GM21717 (cell line): ENCODE measurements around the gene STARD10.

Experiments used
- ATAC-seq: cut with Tn5 transposase; IDR thresholded peaks from one replicate; pipeline ENCODE4 v1.9.1; 2021; ENCODE audit warnings: mild to moderate bottlenecking, moderate library complexity; ENCODE audit not compliant: unreplicated experiment

STARD10 gene

DNA sequence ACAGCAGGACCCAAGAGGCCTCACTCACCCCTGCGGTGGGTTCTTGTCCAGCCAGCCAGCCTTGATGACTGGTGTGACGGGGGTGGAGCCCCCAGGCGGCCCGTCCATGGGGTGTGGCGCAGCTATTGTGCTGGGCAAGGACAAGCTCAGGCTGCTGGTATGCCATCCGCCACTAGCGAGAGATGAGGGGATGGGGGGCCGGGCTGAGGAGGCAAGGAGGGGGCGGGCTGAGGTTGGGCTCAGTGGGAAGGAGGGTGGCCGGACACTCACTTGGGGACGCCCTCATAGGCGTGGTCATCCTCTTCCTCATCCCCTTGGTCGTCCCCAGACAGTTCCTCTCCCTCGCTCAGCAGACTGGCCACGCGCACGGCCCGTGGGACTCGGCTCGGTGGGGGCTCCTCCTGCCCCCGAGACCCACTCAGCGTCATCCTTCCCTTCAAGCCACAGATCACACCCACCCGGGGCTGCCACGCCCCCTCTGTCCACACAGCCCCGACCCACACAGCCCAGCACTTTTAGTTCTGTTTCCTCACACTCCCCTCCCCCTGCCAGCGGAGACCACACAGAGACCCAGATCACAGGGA, 81.6 kb downstream of the STARD10 start:
- ATAC-seq, result no peak

DNA sequence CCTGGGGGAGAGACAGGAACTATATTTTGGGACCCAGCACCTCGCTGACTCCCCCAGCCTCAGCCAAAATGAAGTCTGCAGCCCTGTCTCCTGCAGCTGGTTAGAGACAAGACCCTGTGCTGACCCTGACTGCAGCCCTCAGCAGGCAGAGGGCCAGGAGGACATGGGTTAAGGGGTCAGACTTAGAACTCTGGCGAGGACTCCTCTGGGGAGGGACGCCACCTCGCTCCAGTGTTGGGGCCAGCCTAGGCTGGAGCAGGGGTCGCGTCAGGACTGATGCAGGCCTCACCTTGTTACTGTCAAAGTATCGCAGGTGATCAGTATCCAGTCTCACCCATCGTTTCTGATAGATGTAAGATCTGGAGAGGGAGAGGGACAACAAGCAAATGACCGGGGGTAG, 82.7 kb downstream of the STARD10 start:
- ATAC-seq, result no peak

DNA sequence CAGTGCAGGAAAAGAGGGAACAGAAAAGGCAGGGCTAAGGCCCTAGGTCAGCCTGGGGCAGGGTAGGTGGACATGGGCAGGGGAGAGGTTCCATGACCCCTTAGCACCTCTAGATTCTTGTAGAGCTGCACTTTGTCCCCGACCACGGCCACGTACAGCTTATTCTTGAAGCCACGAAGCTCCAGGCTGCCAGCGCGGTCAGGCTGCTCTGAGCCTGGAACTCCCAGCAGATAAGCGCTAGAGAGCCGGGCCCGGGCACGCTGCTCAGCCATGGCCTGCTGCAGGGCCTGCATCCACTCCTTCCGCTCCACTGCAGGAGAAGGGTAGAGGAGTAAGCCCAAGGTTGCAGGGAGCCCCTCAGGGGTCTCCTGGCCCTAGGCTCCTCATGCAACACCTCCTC, 83.6 kb downstream of the STARD10 start:
- ATAC-seq, result no peak

DNA sequence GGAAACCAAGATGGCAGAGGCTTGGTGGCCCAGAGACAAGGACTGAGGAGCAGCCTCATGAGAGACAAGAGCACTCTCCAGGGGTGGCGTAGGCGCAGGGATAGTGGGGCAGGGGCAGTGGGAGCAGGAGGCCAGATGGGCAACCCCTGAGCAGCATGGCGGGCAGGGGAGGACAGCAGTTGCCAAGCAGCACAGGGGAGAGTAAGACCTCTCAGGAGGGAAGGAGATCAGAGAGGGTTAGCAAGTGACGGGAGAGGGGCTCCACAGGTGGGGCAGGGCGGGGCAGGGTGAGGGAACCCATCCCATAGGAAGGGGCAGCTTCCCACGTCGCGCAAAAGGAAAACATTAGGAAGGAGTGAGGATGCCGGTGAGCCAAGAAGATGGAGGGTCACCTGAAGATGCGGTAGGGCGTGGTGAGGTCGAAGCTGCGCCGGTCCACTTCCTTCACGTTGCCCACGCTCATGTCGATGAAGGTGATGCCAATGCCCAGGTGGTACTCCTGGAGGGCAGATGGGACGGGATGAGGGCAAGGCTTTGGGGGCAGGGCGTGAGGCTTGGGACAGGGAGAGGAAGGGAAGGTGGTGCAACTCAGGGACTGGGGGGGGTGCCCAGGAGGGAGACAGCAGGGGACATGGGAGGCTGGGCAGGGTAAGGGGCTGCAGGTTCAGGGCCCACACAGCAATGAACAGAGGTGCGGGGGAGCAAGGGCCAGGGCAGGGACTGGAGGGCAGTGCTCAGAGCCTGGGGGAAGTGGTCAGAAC, 84.2 kb downstream of the STARD10 start:
- ATAC-seq, result no peak

DNA sequence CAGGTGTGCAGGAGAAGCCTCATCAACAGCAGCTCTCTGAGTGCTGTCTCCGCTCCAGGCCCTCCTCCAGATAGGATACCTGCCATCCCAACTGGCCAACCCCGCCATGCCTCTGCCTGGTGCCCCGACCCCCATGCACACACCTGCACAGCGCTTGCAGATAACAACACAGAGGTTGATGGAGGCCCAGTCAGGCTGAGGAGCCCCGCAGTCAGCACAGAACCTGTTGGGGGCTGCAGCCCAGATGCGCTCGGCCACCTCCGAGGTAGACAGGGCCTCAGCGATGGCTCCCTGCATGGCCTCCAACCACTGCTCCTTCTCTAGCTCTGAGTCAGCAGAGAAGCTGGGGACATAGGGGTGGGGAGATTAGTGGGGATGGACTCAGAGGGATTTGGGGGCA, 86.8 kb downstream of the STARD10 start:
- ATAC-seq, result no peak

DNA sequence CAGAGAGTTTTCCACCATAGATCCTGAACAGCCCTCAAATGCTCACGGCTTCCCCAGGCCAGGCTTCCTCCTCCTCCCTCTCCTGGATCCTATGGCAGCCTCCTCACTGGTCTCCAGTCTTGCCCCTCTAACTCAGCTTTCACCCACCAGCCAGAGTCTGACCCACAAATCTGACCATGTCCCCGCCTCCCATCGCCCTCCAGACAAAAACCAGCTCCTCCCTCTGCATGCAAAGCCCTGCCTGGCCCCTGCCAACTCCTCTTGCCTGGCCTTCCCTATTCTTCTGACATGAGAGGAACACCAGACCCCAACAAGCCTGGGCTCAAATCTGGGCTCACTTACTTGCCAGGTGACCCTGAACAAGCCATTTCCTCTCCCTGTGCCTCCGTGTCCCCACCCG, 87.3 kb downstream of the STARD10 start:
- ATAC-seq, result no peak

DNA sequence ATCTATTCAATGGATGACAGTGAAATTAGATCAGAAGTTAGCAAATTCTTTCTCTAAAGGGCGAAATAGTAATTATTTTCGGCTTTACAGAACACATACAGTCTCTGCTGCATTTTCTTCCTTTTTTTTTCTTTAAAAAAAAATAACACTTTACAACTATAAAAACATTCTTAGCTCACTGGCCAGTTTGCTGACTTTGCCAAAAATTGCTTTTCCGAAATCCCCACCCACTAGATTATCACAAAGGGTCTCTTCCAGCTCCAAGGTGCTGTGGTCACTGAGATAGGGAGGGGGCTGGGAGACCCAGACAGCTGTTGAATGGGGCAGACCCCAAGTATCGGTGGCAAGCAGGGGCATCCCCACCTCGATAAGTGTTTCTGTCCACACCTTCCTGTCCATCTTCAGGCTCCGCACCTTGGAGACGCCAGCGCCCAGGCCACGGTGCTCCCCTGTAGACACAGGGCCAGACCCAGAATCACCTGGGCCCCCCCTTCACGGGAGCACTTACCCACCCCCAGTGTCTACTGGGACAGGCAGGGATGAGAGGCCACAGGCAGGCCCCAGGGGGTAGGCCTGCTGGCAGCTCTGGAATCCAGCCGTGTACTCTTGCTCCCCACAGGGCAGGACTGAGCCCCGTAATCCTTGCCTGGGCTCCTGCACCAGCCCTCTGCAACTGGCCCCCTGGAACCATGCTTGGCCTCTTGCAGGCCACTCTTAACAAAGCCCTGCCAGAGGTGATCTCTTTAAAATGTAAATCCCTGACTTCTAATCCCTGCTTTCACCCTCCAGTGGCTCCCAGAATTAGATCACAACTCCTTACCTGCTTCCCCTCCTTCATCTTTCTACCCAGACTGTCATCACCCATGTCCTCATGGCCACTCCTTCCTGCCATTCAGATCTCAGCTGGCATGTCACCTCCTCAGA, 88.1 kb downstream of the STARD10 start:
- no peak for ATAC-seq

DNA sequence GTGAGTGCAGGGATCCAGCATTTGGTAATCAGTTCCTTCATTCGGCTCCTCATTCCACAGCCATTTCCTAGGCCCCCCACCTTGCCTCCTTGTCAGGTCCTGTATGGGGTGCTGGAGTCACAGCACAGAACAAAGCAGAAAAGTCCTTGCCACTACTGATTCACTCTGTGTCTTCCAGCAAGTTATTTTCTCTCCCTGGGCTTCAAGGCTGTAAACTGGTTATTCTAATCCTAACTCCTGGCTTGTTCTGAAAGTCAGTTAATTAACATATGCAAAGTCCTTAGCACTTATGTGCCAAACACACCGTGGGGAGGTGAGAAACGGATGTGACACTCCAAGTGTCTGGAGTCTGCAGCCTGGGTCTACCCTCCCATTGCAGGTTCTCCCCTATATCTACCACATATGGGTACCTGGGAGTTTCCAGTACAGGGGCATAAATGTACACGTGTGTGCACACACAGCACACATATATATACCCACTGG, 89.0 kb downstream of the STARD10 start:
- ATAC-seq, result no peak
